NCI-H128 (cell line): ENCODE results near the gene SLC4A5.
"Not testable (repeated sequence)": the region's sequence is repeated elsewhere in the genome, so short reads cannot be mapped to it uniquely, and the experiment has no call there.

Experiments
- DNase-seq: peaks from one replicate; lab custom pipeline; 2025; ENCODE audit not compliant: unreplicated experiment; lab: John Stamatoyannopoulos, UW

The SLC4A5 gene

GRCh38 chr2:74201596-74201995 is 141.6 kb downstream of the SLC4A5 start:
- DNase-seq: no peak

GRCh38 chr2:74201196-74201595 is 142.0 kb downstream of the SLC4A5 start:
- DNase-seq: no peak

GRCh38 chr2:74199871-74200305 is 143.3 kb downstream of the SLC4A5 start:
- DNase-seq: no peak

GRCh38 chr2:74199275-74199701 is 143.9 kb downstream of the SLC4A5 start:
- no peak for DNase-seq

GRCh38 chr2:74198461-74199274 is 144.5 kb downstream of the SLC4A5 start, which contains the start of gene MTHFD2:
Gene MTHFD2, plus strand, starts transcription at chr2:74198615. Its CDS starts 27 bp downstream, at chr2:74198642.
- DNase-seq: peak; percentile 88

- no peak for DNase-seq
Measured at GRCh38 chr2:74198023-74198460, 145.2 kb downstream of the SLC4A5 start.

- no peak for DNase-seq
Measured at GRCh38 chr2:74197049-74197448, 146.2 kb downstream of the SLC4A5 start.

- no peak for DNase-seq
Measured at GRCh38 chr2:74194799-74195198, 148.4 kb downstream of the SLC4A5 start.

GRCh38 chr2:74191596-74192380 is 151.4 kb downstream of the SLC4A5 start:
- no peak for DNase-seq

- no peak for DNase-seq
Measured at GRCh38 chr2:74188696-74189095, 154.5 kb downstream of the SLC4A5 start.

GRCh38 chr2:74188018-74188601 is 155.1 kb downstream of the SLC4A5 start:
- DNase-seq: no peak

GRCh38 chr2:74186706-74187105 is 156.5 kb downstream of the SLC4A5 start:
- not testable (repeated sequence) for DNase-seq

GRCh38 chr2:74186038-74186437 is 157.2 kb downstream of the SLC4A5 start:
- no peak for DNase-seq

- no peak for DNase-seq
Measured at GRCh38 chr2:74183878-74184277, 159.3 kb downstream of the SLC4A5 start.

GRCh38 chr2:74181739-74182138 is 161.5 kb downstream of the SLC4A5 start:
- no peak for DNase-seq

GRCh38 chr2:74179063-74179865 is 164.0 kb downstream of the SLC4A5 start:
- DNase-seq: no peak

GRCh38 chr2:74178211-74179062 is 164.8 kb downstream of the SLC4A5 start, which contains the start of gene MOB1A:
Gene MOB1A, minus strand, starts transcription at chr2:74178879. Its CDS starts 205 bp downstream, at chr2:74178674.
- peak; percentile 99 for DNase-seq

GRCh38 chr2:74177696-74178095 is 165.5 kb downstream of the SLC4A5 start:
- no peak for DNase-seq

GRCh38 chr2:74174909-74175308 is 168.3 kb downstream of the SLC4A5 start:
- no peak for DNase-seq

- no peak for DNase-seq
Measured at GRCh38 chr2:74168739-74169138, 174.5 kb downstream of the SLC4A5 start.
